ENCODE measurements around the gene EXOC3. TPM values are rescaled to one million over a fixed set of nuclear protein-coding genes. Genes with fewer than 3 reads are reported as not detected.
"Not testable (repeated sequence)": the region's sequence is repeated elsewhere in the genome, so short reads cannot be mapped to it uniquely, and the experiment has no call there.

EXOC3 gene
- total RNA-seq, 1 experiment from 2014 or later, result 16.7 TPM

GRCh38 chr5:405421-405820 lies 37.6 kb upstream of the EXOC3 start:
- in situ Hi-C loops (cut with HindIII; ENCODE audit: low sequenced_read_pairs), result no loop called here
- no peak for DNase-seq (ENCODE audit: low spot score)

DNA sequence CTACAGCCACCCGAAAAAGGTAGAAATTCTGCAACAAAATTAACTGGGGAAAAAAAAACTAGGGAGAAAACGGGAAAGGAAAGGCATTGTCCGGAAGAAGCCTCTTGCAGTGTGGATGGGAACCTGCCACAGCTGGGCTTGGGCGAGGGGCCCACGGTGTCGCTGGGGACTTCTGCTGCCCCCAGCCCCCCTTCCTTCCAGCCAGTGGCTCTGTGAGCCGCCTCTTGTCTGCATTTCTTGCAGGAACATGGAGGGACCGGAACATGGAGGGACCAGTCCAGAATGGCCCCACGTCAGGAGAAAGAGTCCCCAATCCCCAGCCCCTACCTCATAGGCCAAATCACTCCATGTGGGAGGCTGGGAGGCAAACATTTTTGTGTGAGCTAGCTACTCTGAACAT lies 36.9 kb upstream of the EXOC3 start:
- in situ Hi-C loops (cut with HindIII; ENCODE audit: low sequenced_read_pairs), result no loop called here
- no peak for DNase-seq (ENCODE audit: low spot score)

- no peak for DNase-seq (ENCODE audit: low spot score)
- in situ Hi-C loops (cut with HindIII; ENCODE audit: low sequenced_read_pairs), result no loop called here
These were observed 35.9 kb upstream of the EXOC3 start for GRCh38 chr5:407051-407450.

- no peak for DNase-seq (ENCODE audit: low spot score)
- in situ Hi-C loops (cut with HindIII; ENCODE audit: low sequenced_read_pairs), result no loop called here
These were observed 35.1 kb upstream of the EXOC3 start for GRCh38 chr5:407801-408268.

DNA sequence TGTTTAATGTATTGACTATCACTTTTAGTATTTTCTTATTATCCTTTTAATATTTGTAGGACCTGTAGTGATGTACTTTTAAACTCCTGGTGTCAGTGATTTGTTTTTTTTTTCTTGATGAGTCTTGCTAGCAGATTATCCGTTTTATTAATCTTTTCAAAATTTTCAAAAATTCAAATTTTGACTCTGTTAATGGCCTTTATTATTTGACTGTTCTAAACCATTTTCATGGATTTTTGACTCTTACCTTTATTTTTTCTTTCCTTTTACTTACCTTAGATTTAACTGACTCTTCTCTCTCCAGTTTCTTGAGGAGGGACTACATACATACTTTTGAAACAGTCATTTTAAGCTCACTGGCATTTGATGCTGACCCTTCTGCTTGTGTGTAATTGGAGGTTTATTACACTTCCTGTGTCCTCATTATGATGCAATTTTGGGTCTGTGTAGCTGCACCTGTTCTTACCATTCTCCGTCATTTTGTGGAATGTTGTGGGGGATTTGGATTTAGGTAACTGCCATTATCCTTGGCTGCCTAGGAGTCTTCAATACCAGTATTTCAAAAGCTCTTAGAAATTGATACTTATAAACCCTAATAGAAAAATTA lies 32.0 kb upstream of the EXOC3 start:
- in situ Hi-C loops (cut with HindIII; ENCODE audit: low sequenced_read_pairs), result no loop called here
- no peak for DNase-seq (ENCODE audit: low spot score)

DNA sequence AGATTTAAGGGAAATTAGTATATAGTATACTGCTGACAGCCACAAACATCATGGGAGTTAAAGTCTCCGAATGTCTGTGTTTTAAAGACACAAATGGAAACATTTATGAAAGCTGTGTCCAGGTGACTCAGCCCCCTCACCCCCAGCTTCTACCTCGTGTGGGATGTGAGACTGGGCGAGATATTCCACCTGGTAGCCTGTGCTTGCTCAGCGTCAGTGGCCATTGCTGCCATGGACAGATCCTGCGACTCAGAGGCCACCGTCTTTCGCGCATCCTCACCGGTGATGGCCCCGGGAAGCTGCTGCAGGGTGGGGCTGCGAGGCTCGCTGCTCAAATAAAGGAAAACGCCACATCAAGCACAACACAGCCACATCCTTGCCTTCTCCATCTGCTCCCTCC lies 31.2 kb upstream of the EXOC3 start:
- in situ Hi-C loops (cut with HindIII; ENCODE audit: low sequenced_read_pairs), result no loop called here
- no peak for DNase-seq (ENCODE audit: low spot score)

DNA sequence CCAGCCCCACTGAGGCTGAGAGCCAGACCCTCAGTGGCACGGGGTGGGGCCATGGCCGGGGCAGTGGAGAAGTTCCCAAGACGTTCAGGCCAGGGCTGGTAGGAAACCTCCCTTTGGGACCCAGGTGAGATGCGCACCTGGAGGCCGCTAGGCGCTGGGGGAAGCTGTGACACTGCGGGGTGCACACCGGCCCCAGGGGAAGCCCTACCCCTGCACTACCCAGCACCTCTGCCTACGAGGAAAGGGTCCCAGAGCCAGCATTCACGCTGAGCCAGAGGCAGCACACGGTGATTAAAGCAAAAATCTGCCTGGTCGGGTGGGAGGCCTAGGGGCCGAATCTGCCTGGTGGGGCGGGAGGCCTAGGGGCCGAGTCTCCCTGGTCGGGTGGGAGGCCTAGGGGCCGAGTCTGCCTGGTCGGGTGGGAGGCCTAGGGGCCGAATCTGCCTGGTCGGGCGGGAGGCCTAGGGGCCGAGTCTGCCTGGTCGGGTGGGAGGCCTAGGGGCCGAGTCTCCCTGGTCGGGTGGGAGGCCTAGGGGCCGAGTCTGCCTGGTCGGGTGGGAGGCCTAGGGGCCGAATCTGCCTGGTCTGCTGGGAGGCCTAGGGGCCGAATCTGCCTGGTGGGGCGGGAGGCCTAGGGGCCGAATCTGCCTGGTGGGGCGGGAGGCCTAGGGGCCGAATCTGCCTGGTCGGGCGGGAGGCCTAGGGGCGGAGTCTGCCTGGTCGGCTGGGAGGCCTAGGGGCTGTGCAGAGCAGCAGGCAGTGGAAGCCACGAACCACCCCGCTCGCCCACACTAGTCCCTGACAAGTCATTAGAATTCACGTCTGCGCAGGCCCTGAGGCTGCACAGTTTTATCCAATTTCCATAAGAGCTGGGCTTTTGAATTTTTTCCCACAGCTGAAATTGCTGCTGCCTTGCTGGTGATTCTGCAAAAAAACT lies 27.7 kb upstream of the EXOC3 start:
- in situ Hi-C loops (cut with HindIII; ENCODE audit: low sequenced_read_pairs), result not testable (repeated sequence)
- peak; percentile 27 for DNase-seq (ENCODE audit: low spot score)

GRCh38 chr5:415928-416635 lies 26.9 kb upstream of the EXOC3 start:
- no peak for DNase-seq (ENCODE audit: low spot score)
- in situ Hi-C loops (cut with HindIII; ENCODE audit: low sequenced_read_pairs), result no loop called here

GRCh38 chr5:416636-416960 lies 26.4 kb upstream of the EXOC3 start:
- in situ Hi-C loops (cut with HindIII; ENCODE audit: low sequenced_read_pairs), result no loop called here

GRCh38 chr5:417301-418161 lies 25.4 kb upstream of the EXOC3 start:
- no peak for DNase-seq (ENCODE audit: low spot score)
- in situ Hi-C loops (cut with HindIII; ENCODE audit: low sequenced_read_pairs), result no loop called here

More at GRCh38 chr5:416636-416960, 26.4 kb upstream of the EXOC3 start:
- no peak for DNase-seq (ENCODE audit: low spot score)

DNA sequence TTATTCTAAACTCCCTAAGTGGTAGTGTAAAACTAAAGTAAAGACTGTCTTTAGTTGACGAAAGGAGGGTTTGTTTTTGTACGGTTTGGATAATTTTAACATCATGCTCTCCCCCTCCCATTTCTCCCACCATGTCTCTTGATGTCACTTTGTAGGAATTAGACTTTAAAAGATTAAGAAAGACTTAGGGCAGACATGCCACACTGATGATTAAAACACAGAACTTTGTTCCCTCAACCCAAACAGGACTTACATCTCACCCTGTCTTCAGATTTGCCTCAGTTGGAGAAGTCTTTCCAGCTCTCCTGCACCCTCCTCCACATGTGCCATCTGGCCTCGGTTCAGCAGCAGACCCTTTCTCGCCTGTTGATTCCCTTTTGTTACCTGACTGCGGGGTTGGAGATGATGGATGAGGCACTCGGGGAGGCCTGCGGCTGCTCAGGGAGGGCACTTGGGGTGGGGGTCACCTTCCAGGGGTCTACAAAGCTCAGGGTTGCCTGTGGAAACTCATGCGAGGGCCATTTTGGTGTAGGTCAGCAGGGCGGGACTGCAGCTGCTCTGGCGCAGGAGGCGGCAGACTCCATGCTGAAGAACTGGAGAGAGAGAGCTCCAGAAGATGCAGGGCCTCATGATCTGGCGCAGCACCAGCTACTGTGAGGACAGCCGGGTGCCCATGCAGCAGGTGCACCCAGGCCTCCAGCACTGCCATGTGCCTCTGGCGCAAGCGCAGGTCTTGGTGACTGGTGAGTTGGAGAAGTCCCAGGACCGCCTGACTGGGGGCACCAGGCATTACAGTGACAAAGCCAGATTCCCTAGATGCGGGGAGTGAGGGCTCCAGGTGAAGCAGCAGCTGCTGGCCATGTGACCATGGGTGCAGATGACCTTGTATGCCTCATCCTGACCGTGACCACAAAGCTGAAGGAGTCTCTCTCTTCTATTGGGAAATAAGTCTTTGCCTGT lies 24.5 kb upstream of the EXOC3 start:
- no peak for DNase-seq (ENCODE audit: low spot score)

GRCh38 chr5:419970-420369 lies 23.0 kb upstream of the EXOC3 start:
- DNase-seq (ENCODE audit: low spot score), result no peak
- in situ Hi-C loops (cut with HindIII; ENCODE audit: low sequenced_read_pairs), result no loop called here

More for the DNA sequence above, 24.5 kb upstream of the EXOC3 start:
- in situ Hi-C loops (cut with HindIII; ENCODE audit: low sequenced_read_pairs), result no loop called here

GRCh38 chr5:420632-421286 lies 22.2 kb upstream of the EXOC3 start:
- in situ Hi-C loops (cut with HindIII; ENCODE audit: low sequenced_read_pairs), result no loop called here
- no peak for DNase-seq (ENCODE audit: low spot score)

- in situ Hi-C loops (cut with HindIII; ENCODE audit: low sequenced_read_pairs), result no loop called here
- no peak for DNase-seq (ENCODE audit: low spot score)
These were observed 21.6 kb upstream of the EXOC3 start for GRCh38 chr5:421287-421880.

DNA sequence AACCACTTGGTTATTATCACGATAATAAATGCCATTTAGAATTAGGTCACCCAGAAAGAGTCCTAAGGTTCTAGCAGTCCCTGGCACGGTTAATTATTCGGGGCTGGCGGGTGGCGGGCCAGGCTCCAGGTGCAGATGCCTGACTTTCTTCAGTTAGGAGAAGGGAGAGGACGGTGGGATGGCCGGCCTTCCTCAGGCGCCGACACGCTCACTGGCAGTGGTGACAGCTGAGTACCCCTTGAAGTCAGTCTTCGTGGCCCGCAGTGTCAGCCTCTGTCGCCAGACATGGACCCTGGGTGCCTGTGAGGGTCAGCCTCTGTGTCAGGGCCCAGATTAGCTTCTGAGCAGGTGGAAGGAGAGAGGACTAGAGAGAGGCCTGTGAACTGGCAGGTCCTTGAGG lies 21.1 kb upstream of the EXOC3 start:
- DNase-seq (ENCODE audit: low spot score), result no peak
- in situ Hi-C loops (cut with HindIII; ENCODE audit: low sequenced_read_pairs), result no loop called here

GRCh38 chr5:422323-423232 lies 20.4 kb upstream of the EXOC3 start:
- DNase-seq (ENCODE audit: low spot score), result no peak
- in situ Hi-C loops (cut with HindIII; ENCODE audit: low sequenced_read_pairs), result no loop called here
